NCI-H82 treated with DMSO at 0.1 percent for 48 hours (cell line): ENCODE measurements around the gene ZCCHC8.

Experiments
- DNase-seq: peaks from one replicate; lab custom pipeline; 2025; ENCODE audit not compliant: unreplicated experiment; lab: John Stamatoyannopoulos, UW

ZCCHC8 gene

DNA sequence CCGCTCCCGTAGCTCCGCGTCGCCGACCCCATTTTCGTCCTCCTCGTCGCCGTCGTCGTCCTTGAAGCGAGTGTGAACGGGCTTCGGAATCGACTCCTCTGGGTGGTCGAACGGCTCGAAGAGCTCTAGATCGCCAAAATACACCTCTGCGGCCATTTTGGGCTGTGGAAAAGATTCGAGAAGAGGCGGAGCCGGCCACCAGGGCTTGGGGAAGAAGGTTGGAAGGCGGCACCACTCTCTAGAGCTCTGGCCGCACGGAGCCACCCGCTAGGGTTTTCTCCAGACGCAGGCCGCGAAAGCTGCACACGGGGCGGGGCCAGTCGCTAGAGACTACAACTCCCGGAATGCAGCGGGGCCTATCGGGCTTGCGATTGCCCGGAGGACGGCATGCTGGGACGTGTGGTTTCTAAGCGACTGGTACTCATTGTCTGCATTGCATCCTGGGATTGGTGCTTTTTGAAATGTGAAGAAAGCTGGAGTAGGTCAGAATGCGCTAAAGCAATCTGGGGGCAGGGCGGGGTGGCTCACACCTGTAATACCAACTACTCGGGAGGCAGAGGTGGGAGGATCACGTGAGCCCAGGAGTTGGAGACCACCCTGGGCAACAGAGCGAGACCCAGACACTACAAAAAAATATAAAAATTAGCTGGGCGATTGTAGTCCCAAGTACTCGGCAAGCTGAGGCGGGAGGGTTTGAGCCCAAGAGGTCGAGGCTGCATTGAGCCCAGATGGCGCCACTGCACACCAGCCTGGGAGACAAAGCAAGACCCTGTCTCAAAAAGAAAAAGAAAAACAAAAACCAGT lies at the start of gene ZCCHC8:
ZCCHC8 (minus strand) TSS at position 248 of the 804 bp plus-strand sequence; CDS start at position 156, 92 bp downstream.
- peak; percentile 100 for DNase-seq

GRCh38 chr12:122547330-122547729 lies 46.6 kb upstream of the ZCCHC8 start:
- DNase-seq, result no peak

GRCh38 chr12:122545855-122546254 lies 45.1 kb upstream of the ZCCHC8 start:
- no peak for DNase-seq

GRCh38 chr12:122544537-122544936 lies 43.8 kb upstream of the ZCCHC8 start:
- DNase-seq, result no peak

DNA sequence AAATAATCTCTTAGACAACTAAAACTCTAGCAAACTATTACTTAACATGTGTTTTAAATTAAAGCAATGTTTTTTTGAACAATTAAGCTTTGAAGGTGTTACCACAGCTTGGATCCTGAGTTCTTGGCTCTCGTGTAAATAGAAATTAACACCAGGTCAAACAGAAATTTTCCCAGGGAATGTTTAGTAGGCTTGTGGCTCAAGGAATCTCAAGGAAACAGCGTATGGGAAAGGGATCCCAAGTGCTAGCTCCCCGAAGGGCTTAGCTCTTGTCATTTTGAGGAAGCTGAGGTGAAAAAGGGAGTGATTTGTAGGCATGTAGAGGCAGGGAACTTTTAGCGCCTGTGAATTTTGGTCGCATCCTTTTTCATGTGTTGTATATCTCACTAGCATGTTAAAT lies 37.8 kb upstream of the ZCCHC8 start:
- DNase-seq, result no peak

GRCh38 chr12:122537021-122537420 lies 36.3 kb upstream of the ZCCHC8 start:
- no peak for DNase-seq

DNA sequence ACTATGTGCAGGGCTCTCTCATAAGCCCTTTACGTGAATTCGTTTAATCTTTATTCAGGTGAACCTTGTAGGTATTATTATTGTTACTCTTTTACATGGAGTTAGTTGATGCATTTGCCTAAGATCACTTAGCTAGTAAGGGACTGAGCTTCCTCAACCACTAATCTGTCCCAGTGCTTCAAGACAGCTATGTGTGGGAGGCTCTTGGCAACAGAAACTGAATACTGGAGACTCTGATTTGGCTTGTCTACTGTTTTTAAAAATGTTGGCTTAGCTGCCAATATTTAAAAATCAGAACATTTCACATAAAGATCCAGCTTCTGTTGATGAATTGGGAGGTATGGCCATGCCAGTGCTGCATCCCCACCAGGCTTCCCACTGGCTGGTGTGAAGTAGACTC lies 33.1 kb upstream of the ZCCHC8 start:
- DNase-seq, result no peak

- no peak for DNase-seq
Measured at GRCh38 chr12:122528992-122529391, 28.3 kb upstream of the ZCCHC8 start.

DNA sequence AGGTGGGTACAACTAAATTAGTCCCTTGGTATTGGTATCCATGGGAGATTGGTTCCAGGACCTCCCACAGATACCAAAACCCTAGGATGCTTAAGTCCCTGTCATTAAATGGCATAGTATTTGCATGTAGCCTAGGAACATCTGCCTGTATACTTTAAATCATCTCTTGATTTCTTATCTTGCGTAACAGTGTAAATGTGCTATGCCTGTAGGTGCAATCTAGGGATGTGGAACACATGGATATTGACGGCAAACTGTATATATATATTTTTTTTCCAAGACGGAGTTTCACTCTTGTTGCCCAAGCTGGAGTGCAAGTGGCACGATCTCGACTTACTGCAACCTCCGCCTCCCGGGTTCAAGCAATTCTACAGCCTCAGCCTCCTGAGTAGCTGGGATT lies 27.9 kb upstream of the ZCCHC8 start:
- DNase-seq, result no peak

DNA sequence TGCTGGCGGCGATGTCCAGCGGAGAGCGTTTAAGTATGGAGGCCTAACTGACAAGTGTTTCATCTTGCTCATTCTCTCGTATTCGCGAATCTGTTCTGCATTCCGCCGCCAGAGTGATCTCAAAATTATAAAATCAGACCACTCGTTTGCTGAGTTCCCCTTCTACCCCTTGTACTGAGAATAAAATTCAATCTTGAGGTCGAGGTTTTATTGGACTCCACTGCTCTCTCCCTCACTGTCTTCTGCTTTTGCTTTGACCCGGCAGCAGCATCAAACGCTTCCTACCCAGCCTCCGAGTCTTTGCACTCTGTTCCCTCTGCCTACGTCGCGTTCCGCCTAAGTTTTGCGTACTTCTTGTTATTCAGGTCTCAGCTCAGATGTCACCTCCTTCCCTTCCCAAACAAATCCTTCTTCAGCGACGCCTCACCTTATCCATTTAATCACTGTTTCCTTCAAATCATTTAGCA lies 26.8 kb upstream of the ZCCHC8 start:
- DNase-seq, result no peak

DNA sequence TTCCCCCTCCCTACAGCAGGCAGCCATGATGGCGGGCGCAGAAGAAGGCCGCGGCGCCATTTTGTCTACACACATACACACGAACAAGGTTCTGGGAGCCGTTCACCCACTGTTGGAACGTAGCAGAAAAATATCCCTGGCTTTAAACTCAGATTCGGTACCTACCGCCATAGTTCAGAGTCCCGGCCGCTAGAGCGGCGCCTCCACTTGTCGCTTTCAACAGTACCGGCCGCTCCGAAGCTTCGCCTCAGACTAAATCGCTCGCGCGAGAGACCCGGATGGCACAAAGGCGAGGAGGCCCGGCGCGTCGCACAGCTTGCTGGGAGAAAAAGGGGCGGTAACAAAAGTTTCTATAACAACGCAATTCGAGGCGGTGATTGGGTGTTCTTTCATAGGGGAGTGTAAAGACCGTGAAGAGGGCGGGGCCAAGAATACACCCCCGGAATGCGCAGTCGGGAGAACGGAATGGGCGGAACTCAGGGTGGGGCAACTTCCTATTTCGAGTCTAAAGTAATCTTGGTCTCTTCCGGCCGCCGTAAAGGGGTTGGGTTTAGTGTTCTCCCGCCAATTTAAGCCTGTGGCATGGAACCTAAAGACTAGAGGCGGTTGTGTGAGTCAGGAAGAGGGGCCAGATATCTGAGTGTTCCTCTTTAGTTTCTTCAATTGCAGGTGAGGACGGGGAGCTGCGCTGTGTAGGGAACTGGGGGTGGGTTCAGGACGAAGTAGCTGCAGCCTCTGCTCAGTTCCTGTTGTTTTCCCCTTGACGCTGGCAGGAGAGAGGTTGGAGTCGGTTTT lies 26.1 kb upstream of the ZCCHC8 start, which contains the start of the genes KNTC1 and RSRC2:
KNTC1 (plus strand) TSS at position 567 of the 795 bp plus-strand sequence. CDS start 2,815 bp downstream, outside the sequence.
RSRC2 (minus strand) TSS at position 254 of the 795 bp plus-strand sequence; CDS start at position 171, 83 bp downstream.
- DNase-seq, result peak; percentile 100

- no peak for DNase-seq
Measured at GRCh38 chr12:122523846-122524718, 23.4 kb upstream of the ZCCHC8 start.

GRCh38 chr12:122523280-122523679 lies 22.5 kb upstream of the ZCCHC8 start:
- DNase-seq, result no peak

DNA sequence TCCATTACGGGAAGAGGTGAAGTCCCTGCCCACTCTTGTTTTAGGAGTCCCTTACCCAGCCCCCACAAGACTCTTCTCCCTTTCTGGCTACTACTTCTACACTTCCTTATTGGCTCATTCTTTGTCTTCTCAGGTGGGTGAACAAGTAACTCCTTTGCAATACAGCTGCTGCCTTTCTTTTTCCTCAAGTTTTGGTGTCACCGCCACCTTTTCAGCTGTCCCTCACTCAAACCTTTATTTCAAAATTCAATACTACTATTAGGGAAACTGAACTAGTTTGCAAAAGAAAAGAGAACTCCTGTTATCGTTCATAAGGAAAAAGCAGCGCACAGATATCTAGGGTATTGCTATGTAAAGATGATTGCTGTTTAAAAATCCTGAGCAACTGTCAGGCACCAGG lies 19.9 kb upstream of the ZCCHC8 start:
- DNase-seq, result no peak

DNA sequence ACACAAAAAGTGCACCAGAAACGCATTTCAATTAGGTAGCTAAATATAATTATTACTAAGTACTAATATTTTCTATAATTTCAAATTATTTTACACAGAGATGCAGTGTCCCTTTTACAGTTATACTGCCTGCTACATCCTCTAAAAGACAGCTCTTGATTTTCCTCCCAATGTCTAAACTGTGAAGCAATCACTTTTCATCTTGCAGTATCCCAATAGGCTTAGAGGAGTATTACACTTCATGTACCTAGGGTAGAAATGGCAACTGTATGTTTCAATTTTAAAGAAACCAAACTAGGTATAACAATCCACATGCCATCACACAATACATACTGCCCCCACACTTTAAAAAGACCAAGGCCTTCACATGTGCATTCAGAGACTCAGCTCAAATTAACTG lies 18.7 kb upstream of the ZCCHC8 start:
- DNase-seq, result no peak

- DNase-seq, result no peak
Measured at GRCh38 chr12:122518908-122519307, 18.2 kb upstream of the ZCCHC8 start.

- no peak for DNase-seq
Measured at GRCh38 chr12:122517877-122518276, 17.1 kb upstream of the ZCCHC8 start.

DNA sequence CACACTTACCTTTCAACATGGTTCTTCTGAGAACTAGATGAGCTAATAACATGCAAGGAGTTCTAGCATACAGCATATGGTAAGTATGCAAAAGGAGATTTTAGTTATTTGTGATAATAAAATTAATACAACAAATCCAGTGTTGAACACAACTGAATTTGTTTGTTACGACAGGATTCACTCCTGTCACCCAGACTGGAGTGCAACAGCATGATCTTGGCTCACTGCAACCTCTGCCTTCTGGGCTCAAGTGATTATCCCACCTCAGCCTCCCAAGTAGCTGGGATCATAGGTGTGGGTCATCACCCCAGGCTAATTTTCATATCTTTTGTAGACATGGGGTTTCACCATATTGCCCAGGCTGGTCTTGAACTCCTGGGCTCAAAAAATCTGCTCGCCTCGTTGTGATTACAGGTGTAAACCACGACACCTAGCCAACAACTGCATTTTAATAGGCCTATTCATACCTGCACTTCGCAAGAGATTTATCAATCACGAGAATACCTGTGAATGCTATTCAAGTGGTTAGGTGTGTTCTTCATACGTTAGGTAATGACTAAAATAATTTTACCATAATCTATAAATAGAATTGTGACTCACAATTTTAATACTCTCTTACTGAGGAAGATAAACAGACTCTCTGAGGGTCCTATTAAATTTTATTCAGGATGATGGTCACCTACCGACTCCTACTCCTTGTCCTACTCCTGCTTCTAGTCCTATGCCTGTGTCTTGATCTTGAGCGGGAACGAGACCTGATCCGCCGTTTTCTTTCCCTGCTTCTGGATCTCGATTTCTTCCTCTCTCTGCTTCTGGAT lies 16.0 kb upstream of the ZCCHC8 start:
- DNase-seq, result no peak

GRCh38 chr12:122515275-122515674 lies 14.5 kb upstream of the ZCCHC8 start:
- DNase-seq, result no peak

DNA sequence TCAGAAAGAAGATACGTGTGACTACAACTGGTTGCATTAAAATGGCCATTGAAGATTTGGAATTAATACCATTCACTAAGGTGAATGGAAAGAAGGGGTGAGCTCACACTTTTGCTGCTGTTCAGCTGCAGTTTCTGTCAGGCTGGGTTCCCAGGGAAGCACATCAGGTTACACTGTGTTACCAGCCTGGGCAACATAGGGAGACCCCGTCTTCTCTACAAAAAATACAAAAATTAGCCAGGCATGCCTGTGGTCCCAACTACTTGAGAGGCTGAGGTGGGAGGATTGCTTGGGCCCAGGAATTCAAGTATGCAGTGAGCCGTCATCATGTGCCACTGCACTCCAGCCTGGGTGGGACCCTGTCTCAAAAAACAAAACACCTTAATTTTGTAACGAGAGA lies 12.9 kb upstream of the ZCCHC8 start:
- no peak for DNase-seq
